Nephron progenitor cell (in vitro differentiated cells): Measurements from ENCODE around the gene FAM78A.

Source experiments
- DNase-seq: peaks from one replicate; pipeline ENCODE4 v3.0.0; 2021
- H3K27ac Mint-ChIP-seq: 2 replicates; pipeline ENCODE4 v1.8.0; 2021; ENCODE audit warnings: mild to moderate bottlenecking, moderate library complexity, mixed read lengths
- H3K27me3 Mint-ChIP-seq: 2 replicates; pipeline ENCODE4 v1.8.0; 2021; ENCODE audit warnings: mild to moderate bottlenecking, low read depth, mixed read lengths; ENCODE audit not compliant: poor library complexity
- H3K36me3 Mint-ChIP-seq: 2 replicates; pipeline ENCODE4 v1.8.0; 2021; ENCODE audit warnings: low read depth, mixed read lengths
- H3K4me1 Mint-ChIP-seq: 2 replicates; pipeline ENCODE4 v1.8.0; 2021; ENCODE audit warnings: mixed read lengths
- H3K4me3 Mint-ChIP-seq: 2 replicates; pipeline ENCODE4 v1.8.0; 2021; ENCODE audit warnings: mild to moderate bottlenecking, moderate library complexity, mixed read lengths
- H3K9me3 Mint-ChIP-seq: 2 replicates; pipeline ENCODE4 v1.8.0; 2021; ENCODE audit warnings: mild to moderate bottlenecking, moderate library complexity, mixed read lengths
- TF ChIP-seq, protein P1 (sequence below): fragments of 200-600 bp; sonication (generic); IDR thresholded peaks from 2 replicates; pipeline ENCODE4 v1.5.0; 2021; ENCODE audit warnings: antibody characterized with exemption

The FAM78A gene

GRCh38 chr9:131277287-131277909 lies 1.1 kb upstream of the FAM78A start:
- H3K4me1 Mint-ChIP-seq = peaks cover 55% of the 10 kb centered on the region
- TF ChIP-seq, protein P1, sequence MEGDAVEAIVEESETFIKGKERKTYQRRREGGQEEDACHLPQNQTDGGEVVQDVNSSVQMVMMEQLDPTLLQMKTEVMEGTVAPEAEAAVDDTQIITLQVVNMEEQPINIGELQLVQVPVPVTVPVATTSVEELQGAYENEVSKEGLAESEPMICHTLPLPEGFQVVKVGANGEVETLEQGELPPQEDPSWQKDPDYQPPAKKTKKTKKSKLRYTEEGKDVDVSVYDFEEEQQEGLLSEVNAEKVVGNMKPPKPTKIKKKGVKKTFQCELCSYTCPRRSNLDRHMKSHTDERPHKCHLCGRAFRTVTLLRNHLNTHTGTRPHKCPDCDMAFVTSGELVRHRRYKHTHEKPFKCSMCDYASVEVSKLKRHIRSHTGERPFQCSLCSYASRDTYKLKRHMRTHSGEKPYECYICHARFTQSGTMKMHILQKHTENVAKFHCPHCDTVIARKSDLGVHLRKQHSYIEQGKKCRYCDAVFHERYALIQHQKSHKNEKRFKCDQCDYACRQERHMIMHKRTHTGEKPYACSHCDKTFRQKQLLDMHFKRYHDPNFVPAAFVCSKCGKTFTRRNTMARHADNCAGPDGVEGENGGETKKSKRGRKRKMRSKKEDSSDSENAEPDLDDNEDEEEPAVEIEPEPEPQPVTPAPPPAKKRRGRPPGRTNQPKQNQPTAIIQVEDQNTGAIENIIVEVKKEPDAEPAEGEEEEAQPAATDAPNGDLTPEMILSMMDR = no peak
- DNase-seq = no peak
- no peaks in the 10 kb centered on the region for H3K9me3 Mint-ChIP-seq
- H3K27me3 Mint-ChIP-seq = peaks cover 64% of the 10 kb centered on the region
- H3K36me3 Mint-ChIP-seq = no peaks in the 10 kb centered on the region
- H3K27ac Mint-ChIP-seq = no peak overlapping the region
- H3K4me3 Mint-ChIP-seq = no peak overlapping the region

GRCh38 chr9:131276891-131277286 lies 579 bp upstream of the FAM78A start:
- H3K36me3 Mint-ChIP-seq = no peaks in the 10 kb centered on the region
- peaks cover 62% of the 10 kb centered on the region for H3K27me3 Mint-ChIP-seq
- peak; percentile 59 for DNase-seq
- no peaks in the 10 kb centered on the region for H3K9me3 Mint-ChIP-seq
- H3K4me3 Mint-ChIP-seq = no peak overlapping the region
- TF ChIP-seq, protein P1 = no peak
- no peak overlapping the region for H3K27ac Mint-ChIP-seq
- H3K4me1 Mint-ChIP-seq = peaks cover 50% of the 10 kb centered on the region

GRCh38 chr9:131275332-131276093 lies 797 bp downstream of the FAM78A start:
- H3K27me3 Mint-ChIP-seq = peaks cover 50% of the 10 kb centered on the region
- peak overlapping the region; percentile 77 for H3K4me3 Mint-ChIP-seq
- H3K4me1 Mint-ChIP-seq = peaks cover 53% of the 10 kb centered on the region
- no peaks in the 10 kb centered on the region for H3K36me3 Mint-ChIP-seq
- peak; percentile 44 for DNase-seq
- no peak overlapping the region for H3K27ac Mint-ChIP-seq
- TF ChIP-seq, protein P1 = peak; percentile 9
- no peaks in the 10 kb centered on the region for H3K9me3 Mint-ChIP-seq

DNA sequence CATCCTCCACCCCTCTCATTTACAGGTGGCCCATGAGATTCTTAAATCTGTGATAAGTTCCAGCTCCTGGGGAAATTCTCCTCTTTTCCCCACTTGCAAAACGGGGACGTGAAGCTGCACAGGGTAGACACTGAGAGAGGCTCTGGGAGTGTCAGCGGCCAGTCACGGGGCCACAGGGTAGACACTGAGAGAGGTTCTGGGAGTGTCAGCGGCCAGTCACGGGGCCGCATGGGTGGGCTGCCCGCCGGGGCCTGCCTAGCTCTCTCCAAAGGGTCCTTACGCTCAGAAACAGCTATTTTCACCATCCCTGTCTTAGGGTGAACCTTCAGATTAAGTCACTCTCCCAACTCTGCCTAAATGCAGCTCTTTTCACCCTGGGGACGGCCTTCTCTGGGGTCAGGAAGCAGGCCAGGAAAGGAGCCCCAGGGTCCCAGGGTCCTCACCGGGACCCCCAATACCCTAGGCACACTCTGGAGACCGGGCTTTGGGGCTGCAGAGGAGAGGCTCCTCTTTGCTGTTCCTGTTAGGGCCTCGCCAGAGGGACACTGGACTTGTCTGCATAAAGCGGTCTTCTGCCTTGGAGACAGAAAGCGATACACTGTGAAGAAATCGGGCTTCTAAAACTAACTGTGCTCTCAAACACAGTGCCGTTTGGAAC lies 1.5 kb downstream of the FAM78A start:
- Mint-ChIP-seq H3K27ac (peak overlapping the region; percentile 29), H3K27me3 (peaks cover 50% of the 10 kb centered on the region), H3K36me3 (no peaks in the 10 kb centered on the region), H3K4me1 (peaks cover 59% of the 10 kb centered on the region), H3K4me3 (peak overlapping the region; percentile 20), H3K9me3 (no peaks in the 10 kb centered on the region)
- no peak for DNase-seq
- TF ChIP-seq, protein P1 = no peak

DNA sequence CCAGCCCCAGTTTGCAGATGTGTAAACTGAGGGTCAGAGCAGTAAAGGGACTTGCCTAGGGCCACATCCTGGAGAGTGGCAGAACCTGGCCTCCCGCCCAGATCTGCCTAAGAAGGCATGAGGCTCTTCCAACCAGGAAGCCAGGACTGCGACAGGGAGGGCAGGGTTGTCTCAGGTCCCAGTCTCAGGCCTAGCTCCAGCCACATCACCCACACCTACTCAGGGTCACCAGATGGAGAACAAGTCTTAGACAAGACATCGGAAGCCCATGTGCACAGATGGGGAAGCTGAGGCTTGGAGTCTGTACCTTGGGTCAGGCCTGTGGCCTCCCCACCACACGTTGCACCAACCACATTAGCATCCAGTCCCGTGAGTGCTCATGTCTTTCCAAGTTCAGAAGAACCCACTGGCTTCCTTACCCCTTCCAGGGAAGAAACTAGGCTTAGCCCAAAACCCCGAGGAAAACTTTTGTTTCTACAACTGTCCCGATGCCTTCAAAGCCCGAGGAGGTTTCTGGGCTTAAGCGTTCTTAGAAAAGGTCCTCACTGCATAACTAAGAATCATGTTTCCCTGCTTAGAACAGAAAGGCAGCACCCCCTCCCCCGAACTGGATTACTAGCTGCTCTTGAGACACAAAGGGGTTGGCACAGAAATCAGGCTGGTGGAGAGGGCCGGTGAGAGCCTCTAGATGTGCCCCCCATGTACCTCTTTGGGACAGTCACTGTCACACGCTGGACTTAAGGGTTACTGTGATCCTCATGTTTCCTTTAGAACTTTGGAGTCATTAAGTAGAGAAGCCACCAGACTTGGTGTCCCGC lies 2.2 kb downstream of the FAM78A start:
- Mint-ChIP-seq H3K27ac (no peak overlapping the region), H3K27me3 (peaks cover 45% of the 10 kb centered on the region), H3K36me3 (no peaks in the 10 kb centered on the region), H3K4me1 (peaks cover 63% of the 10 kb centered on the region), H3K9me3 (no peaks in the 10 kb centered on the region), H3K4me3 (peak overlapping the region; percentile 20)
- TF ChIP-seq, protein P1 = no peak
- no peak for DNase-seq
